ENCODE results near the gene S100A5. TPM values are rescaled to one million over a fixed set of nuclear protein-coding genes. Genes with fewer than 3 reads are reported as not detected.

S100A5 gene
- total RNA-seq, 4 donors from 2014 or later = 0.98 TPM; not detected in 3

DNA sequence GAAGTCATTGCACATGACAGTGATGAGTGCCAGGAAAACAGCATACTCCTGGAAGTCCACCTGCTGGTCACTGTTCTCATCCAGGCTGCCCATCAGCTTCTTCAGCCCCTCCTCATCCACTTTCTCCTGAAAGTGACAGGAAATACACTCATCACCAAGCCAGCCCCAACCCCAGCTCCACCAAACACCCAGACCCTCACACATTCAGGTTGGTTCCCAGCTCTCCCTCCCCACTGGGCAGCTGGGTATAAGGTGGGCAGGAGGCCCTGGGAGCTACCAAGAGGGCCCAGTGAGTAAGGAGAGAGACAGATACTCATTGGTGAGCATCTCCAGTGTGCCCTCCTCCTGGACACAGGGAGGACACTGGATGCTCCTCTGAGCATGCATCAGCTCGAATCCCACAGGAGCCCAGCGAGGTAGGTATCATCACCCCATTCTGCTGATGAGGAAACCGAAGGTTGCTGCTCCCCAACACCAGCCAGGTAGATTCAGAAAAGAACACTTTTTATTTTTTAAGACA is 20.8 kb upstream of the S100A5 start:
- TF ChIP-seq POLR2A (IDR thresholded peaks at IDR 0.05; ENCODE audit: low read depth) (no peak), CTCF (IDR thresholded peaks at IDR 0.05) (no peak), EP300 (IDR thresholded peaks at IDR 0.05) (no peak), POLR2AphosphoS5 (IDR thresholded peaks at IDR 0.05) (no peak)
- Histone ChIP-seq H3K4me1 (peaks cover 15 to 30% (median 20%) of the 10 kb centered on the region in 4 donors), H3K27me3 (no peaks in the 10 kb centered on the region), H3K4me3 (no peak overlapping the region), H3K36me3 (no peaks in the 10 kb centered on the region), H3K9me3 (no peaks in the 10 kb centered on the region), H3K27ac (replicated peaks in 1 of 4) (no peak overlapping the region)
- intact Hi-C loops (cut with DNase I) = no loop called here
- 100% methylated on average over 3 of the region's 3 CpGs for WGBS
- no peak for DNase-seq (ENCODE audit: extremely low spot score)

- intact Hi-C loops (cut with DNase I) = no loop called here
- no peaks in the 10 kb centered on the region for H3K9me3 ChIP-seq
- DNase-seq (ENCODE audit: extremely low spot score) = no peak
Observed at GRCh38 chr1:153560771-153561465, 20.2 kb upstream of the S100A5 start.

GRCh38 chr1:153560241-153560640 is 19.5 kb upstream of the S100A5 start:
- no peaks in the 10 kb centered on the region for H3K9me3 ChIP-seq
- intact Hi-C loops (cut with DNase I) = no loop called here
- H3K27ac ChIP-seq (replicated peaks in 1 of 4) = no peak overlapping the region
- H3K36me3 ChIP-seq = no peaks in the 10 kb centered on the region
- H3K4me1 ChIP-seq = peaks cover 2 to 17% (median 7%) of the 10 kb centered on the region in 4 donors
- 100% methylated on average over 2 of the region's 2 CpGs for WGBS
- no peaks in the 10 kb centered on the region for H3K27me3 ChIP-seq
- H3K4me3 ChIP-seq = no peak overlapping the region
- TF ChIP-seq POLR2A (IDR thresholded peaks at IDR 0.05; ENCODE audit: low read depth) (no peak), CTCF (IDR thresholded peaks at IDR 0.05) (no peak), POLR2AphosphoS5 (IDR thresholded peaks at IDR 0.05) (no peak), EP300 (IDR thresholded peaks at IDR 0.05) (no peak)
- DNase-seq (ENCODE audit: extremely low spot score) = no peak

More at GRCh38 chr1:153560771-153561465, 20.2 kb upstream of the S100A5 start:
- TF ChIP-seq POLR2AphosphoS5 (IDR thresholded peaks at IDR 0.05) (no peak), POLR2A (IDR thresholded peaks at IDR 0.05; ENCODE audit: low read depth) (no peak), EP300 (IDR thresholded peaks at IDR 0.05) (no peak), CTCF (IDR thresholded peaks at IDR 0.05) (no peak)
- Histone ChIP-seq H3K4me3 (no peak overlapping the region), H3K36me3 (no peaks in the 10 kb centered on the region), H3K27ac (replicated peaks in 1 of 4) (no peak overlapping the region), H3K4me1 (peaks cover 9 to 24% (median 14%) of the 10 kb centered on the region in 4 donors), H3K27me3 (no peaks in the 10 kb centered on the region)
- WGBS = 84% methylated on average over 10 of the region's 10 CpGs

DNA sequence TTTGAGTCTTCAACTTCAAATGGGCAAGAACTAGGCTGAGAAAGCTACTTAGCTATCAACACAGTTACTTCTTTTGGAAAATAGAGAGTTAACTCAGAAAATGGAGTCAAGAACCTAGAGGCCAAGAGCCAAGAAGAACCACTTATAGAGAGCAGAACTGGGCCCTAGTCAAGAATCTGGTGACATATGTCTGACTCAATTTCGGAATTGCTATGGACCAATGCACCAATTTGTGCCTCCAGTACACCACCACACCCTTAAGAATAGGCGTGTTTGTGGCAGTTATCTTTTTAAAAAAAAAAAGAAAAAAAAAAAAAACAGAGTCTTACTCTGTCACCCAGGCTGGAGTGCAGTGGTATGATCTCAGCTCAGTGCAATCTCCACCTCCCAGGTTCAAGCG is 17.1 kb upstream of the S100A5 start:
- DNase-seq (ENCODE audit: extremely low spot score) = no peak
- no peaks in the 10 kb centered on the region for H3K36me3 ChIP-seq
- WGBS = 97% methylated on average over 3 of the region's 3 CpGs
- no peak overlapping the region for H3K27ac ChIP-seq (replicated peaks in 1 of 4)
- H3K9me3 ChIP-seq = no peaks in the 10 kb centered on the region
- intact Hi-C loops (cut with DNase I) = no loop called here
- H3K4me3 ChIP-seq = no peak overlapping the region
- peaks cover 12 to 22% (median 21%) of the 10 kb centered on the region in 4 donors for H3K4me1 ChIP-seq
- no peaks in the 10 kb centered on the region for H3K27me3 ChIP-seq
- no peak for TF ChIP-seq CTCF (IDR thresholded peaks at IDR 0.05)
- TF ChIP-seq POLR2A (IDR thresholded peaks at IDR 0.05; ENCODE audit: low read depth) = no peak
- TF ChIP-seq POLR2AphosphoS5 (IDR thresholded peaks at IDR 0.05) = no peak
- TF ChIP-seq EP300 (IDR thresholded peaks at IDR 0.05) = no peak
